Activated CD4-positive, CD25-positive, alpha-beta regulatory T cell treated with anti-CD3 and anti-CD28 coated beads, Interleukin-2, amount 50 U/mL, for 24 hours (primary cell): ENCODE data around the gene FCRL1.

ENCODE experiments used
- ATAC-seq, 2 donors: fragments of 150-1000 bp; cut with Tn5 transposase; one replicate each; pipeline ENCODE4 v1.10.0; 2021; ENCODE audit warnings: mild to moderate bottlenecking in 1 of 2, moderate library complexity in 1 of 2

Gene FCRL1

GRCh38 chr1:157798211-157798610, 21.7 kb downstream of the FCRL1 start:
- ATAC-seq: no peak

DNA sequence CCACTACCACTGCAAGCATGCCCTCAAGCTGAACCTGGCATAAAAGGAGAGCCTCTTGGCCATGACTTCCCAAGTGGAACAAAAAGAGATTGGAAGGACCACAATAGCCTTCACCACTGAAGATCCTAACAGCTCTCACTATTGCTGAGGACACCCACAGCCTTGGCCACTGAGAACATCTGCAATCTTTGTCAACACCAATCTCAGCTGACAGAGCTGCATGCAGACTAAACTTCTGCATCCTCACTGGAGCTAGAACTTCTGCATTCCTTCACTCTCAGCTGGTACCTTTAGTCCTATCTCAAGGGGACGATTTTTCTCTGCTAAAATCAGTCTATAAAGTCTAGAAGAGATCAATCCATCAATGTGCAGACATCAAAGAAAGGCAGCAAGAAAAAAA, 34.7 kb downstream of the FCRL1 start:
- no peak for ATAC-seq

- ATAC-seq: no peak
These were observed 35.1 kb downstream of the FCRL1 start for GRCh38 chr1:157784801-157785200.

DNA sequence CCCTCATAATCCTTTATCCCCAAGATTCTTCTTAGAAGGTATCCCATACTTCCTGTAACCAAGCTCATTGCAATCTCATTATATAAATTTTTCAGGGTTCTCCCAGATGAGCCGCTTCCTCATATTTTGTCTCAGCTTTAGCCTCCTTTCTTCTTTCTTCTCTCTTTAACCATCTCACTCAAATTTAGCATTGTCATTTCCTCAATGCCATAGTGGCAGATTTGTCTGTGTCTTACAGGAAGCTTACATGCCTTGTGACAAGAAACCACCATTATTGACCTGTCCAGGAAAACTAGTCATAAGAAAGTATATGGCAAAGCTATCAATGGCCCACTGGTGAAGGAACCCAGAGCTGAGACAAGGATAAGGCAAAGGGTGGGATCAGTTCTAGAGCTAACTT, 37.0 kb downstream of the FCRL1 start:
- ATAC-seq: no peak

DNA sequence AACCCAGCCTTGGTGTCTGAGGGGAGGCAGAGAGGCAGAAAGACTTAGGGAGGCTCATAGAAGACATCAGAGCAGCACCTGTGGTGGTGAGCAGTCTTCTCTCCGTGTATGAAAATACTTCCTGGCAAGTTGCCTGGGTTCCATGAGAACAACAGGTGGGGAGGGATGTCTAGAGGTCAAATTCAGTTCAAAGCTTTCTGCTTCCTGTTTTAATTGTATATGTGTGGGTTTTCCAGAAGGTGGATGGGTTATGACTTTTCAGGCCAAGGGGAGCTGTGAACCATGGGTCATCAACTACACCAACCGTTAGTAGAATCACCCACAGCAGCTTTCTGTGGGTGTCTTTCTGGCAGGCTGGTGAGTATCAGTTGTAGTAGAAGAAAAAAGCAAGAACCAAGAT, 38.9 kb downstream of the FCRL1 start:
- peak; percentile 48 to 61 for ATAC-seq

GRCh38 chr1:157776971-157777391, 42.9 kb downstream of the FCRL1 start, which contains the start of gene FCRL2:
Gene FCRL2 (minus strand): TSS chr1:157777132. CDS start chr1:157777073, 59 bp downstream.
- peak in 1 of 2 donors; percentile 28 for ATAC-seq

GRCh38 chr1:157775101-157775870, 44.6 kb downstream of the FCRL1 start:
- ATAC-seq: no peak

DNA sequence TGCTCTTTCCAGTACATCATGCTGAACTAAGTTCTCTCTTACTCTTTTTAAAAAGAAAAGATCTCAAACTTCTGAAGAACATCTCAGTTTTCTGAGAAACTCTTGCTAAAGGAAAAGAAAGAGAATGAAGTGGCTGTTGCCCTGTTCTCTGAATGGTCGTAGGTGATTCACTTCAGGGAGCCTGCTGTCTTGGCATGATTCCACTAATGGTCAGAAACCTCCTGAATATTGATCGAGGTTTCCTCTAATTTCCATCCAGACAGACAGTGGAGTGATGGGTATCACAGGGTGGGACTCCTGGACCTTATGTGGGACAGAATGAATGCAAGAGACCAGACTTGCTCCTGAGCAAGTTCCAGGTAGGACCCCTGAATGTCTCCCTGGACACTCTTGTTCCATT, 45.5 kb downstream of the FCRL1 start:
- ATAC-seq: no peak

GRCh38 chr1:157773493-157774350, 46.2 kb downstream of the FCRL1 start:
- ATAC-seq: peak; percentile 70 to 73

DNA sequence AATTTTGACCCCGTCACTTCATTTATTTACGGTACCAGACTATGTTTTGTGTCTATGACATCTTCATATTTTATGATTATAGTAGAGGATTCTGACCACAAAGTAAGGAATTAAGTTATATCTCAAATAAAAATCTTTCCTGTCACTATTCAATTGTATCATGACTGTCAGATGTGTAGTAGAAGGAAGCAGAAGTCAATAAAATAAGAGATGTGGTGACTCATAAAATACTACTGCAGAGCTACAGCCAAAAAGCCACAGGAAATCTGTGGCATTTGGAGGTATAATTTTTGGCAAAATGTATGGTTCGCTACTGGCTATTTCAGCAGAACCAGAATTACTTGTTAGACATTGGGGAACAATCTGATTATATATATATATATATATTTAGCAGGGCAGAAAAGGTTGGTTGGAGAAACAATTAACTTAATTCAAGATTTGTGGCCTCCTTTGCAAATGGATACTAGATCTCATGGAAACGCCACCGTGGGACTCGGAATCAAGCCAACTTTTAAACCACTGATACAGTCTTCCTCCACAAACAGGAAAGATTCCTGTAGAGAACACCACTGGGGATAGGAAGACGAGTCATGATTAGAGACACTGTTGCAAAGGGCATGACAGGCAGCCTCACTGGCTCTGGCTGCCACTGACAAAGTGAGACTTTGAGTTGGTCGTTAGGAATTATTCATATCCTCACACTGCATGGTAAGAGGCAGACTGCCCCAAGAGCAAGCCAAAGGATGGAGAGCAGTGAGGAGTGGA, 48.1 kb downstream of the FCRL1 start:
- no peak for ATAC-seq

DNA sequence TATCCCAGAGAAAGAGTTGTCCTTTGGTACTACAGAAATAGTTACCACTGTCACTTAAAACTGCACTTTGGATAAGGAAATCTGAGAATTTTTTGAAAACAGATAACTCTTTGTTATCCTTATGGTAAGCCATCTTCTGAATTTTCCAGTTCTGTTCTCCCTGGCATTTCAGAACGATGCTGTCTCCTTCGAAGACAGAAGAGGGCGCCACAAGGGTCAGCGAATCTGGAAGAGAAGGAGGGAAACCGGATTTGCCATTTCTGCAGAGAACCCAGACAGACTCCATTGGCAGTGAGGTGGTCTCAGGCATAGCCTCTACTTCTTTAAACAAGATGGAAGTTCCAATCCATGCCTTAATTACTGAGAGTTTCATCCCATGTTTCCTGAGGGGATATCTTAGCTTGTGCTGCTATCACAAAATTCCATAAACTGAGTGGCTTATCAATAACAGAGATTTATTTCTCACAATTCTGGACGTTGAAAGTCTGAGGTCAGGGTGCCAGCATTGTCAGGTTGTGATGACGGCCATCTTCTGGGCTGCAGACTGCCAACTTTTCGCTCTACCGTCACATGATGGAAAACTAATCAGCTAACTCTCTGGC, 49.4 kb downstream of the FCRL1 start:
- no peak for ATAC-seq

DNA sequence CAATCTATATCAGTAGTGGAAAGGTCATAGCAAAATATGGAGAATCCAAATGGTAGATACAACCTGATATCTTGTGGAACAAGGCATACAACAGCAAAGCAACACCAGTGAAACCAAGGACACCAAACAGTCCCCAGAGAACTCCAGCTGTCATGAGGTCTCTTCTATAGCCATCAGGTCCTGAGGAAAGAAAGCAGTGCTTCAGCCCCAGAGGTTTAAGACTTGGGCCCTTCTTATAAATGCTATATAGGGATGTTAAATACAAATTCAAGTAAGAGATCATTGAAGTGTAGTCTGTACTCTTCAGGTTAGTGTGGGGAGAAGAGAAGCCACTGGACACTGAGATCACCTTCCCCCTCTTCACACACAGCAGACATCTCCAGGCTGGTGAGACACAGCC, 53.1 kb downstream of the FCRL1 start:
- ATAC-seq: no peak

DNA sequence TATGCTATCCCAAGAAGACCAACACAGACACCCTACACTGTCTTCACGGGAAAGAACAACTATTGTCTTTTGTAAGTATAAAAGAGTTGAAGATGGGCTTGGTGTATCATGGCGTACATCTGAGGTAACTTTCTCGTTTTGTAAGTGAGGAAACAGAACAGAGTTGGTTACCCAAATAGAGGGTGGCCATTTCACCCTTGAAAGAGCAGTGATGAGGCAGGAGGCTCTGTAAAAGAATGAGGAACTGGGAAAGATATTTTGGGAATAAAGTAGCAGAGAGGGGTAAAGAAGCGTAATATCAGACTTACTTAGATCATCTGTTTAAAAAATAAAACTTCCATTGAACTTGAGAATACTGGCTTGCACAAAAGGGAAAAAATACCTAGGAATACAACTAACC, 61.9 kb downstream of the FCRL1 start:
- no peak for ATAC-seq

DNA sequence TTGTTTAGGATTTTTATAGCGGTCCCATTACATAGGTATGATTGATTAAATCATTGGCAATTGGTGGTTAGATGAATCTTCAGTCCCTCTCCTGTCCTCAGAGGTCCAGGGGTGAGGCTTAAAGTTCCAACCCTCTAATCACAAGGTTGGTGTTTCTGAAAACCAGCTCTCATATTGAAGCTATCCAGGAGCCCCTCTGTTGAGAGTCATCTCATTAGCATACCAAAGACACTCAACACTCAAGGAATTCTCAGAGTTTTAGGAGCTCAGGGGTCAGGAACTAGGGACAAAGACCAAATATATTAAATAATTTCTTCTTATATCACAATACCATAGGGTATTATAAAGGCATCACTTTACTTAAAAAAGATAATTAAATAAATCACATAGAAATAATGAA, 66.3 kb downstream of the FCRL1 start:
- no peak for ATAC-seq

DNA sequence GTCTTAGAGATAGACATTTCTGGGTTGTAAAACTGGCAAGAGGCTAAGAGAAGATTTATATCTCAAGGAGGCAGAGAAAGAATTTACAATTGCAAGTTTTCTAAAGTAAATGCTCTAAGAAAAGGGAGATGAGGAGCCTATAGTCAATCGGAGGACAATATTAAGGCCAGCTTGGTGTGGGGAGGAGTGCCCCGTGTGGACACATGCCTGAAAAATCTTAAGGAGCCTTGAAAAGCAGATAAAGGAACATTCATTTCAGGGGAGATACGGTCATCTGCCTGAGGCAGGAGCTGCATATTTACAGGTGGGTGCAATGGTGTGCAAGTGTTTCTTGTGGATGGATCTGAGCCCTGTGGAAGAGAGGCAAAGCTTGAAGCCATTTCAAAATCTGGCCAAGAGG, 68.6 kb downstream of the FCRL1 start:
- no peak for ATAC-seq

- ATAC-seq: no peak
These were observed 71.6 kb downstream of the FCRL1 start for GRCh38 chr1:157748262-157748817.
